Measurements from ENCODE around the gene STOX2.

The STOX2 gene

DNA sequence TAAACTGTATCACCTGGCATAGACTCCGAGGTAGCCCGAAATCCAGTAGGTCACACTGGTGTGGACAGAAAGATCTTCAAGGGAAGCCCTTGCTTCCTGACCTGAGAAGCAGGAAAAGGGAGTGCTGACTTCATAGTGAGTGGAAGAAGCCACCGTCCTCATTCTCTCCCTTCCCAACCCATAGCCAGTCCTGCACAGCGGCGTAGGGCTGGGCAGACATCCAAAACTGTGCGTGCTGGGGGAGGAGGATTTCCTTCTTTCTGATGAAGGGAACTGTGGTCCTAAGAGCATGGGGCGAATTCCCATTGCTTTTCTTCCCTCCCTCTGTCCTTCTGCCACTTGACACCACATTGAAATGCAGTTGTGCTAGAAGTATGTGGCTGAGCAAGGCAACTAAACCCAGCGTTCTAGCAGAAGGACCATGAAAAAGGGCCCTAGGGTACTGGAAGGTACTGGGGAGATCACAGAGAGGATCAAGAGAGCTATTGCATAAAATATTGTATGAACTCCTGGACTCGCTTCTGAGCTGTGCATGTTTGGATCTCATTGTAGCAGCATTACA lies 66.9 kb downstream of the STOX2 start:
- DNase-seq (ENCODE audit: extremely low read depth, low read depth) = no peak
- no peak for TF ChIP-seq CTCF (IDR thresholded peaks at IDR 0.05; ENCODE audit: low read depth, low read length, missing control alignments)
- H3K4me3 ChIP-seq (replicated peaks; ENCODE audit: low read depth, low read length) = no peak overlapping the region

- H3K4me3 ChIP-seq (replicated peaks; ENCODE audit: low read depth, low read length) = no peak overlapping the region
- TF ChIP-seq CTCF (IDR thresholded peaks at IDR 0.05; ENCODE audit: low read depth, low read length, missing control alignments) = no peak
- DNase-seq (ENCODE audit: extremely low read depth, low read depth) = no peak
Measured at GRCh38 chr4:183977707-183978106, 72.6 kb downstream of the STOX2 start.

DNA sequence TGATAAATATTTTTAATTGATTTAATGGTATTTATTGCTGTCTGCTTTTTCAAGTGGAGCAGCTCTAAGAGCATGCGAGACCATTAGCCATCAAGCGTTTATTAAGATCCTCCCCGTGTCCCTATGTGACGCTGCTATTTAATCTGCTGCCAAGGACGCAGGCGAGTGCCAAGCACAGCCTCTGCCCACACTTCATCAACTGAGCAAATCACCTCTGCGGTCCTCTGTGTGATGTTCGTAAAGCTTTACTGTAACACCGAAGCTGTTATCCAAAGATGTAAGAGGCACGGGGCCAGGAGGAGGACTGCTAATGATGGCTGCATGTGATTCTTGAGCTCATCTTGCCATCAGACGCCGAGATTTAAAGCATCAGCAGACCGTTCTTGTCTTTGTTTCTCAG lies 79.5 kb downstream of the STOX2 start:
- DNase-seq (ENCODE audit: extremely low read depth, low read depth) = no peak
- no peak for TF ChIP-seq CTCF (IDR thresholded peaks at IDR 0.05; ENCODE audit: low read depth, low read length, missing control alignments)
- no peak overlapping the region for H3K4me3 ChIP-seq (replicated peaks; ENCODE audit: low read depth, low read length)

- H3K4me3 ChIP-seq (replicated peaks; ENCODE audit: low read depth, low read length) = no peak overlapping the region
- no peak for TF ChIP-seq CTCF (IDR thresholded peaks at IDR 0.05; ENCODE audit: low read depth, low read length, missing control alignments)
- no peak for DNase-seq (ENCODE audit: extremely low read depth, low read depth)
Measured at GRCh38 chr4:183985786-183986185, 80.7 kb downstream of the STOX2 start.

DNA sequence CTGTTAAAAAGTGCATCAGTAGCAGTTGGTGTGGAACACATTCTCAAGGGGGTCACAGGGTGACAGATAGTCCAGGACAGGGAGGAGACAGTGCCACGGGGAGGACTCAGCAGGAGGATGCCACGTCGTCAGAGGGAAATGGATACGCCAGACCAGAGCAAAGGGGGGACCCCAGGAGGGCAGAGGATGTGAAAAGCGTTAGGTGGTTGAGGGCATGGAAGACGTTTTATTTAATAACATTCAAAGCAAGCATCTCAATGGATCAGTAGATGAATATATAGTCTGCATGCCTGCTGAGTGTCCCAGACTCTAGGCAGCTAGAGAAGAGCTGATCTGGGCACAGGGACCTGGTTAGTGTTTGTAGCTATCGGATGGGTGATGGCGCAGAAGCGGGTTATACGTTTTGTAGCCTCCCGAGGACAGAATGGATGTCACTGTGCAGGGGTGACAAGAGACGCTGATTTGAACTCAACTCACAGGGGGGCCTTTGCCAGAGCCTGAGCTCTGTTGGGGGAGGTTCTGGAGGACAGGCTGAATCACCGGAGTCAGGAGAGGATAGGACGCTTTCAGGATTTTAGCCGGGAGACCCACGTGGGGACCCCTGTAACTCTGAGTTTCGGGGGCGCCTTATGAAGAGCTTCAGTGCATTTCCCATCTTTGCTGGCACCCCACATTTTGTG lies 81.3 kb downstream of the STOX2 start:
- no peak for DNase-seq (ENCODE audit: extremely low read depth, low read depth)
- no peak for TF ChIP-seq CTCF (IDR thresholded peaks at IDR 0.05; ENCODE audit: low read depth, low read length, missing control alignments)
- H3K4me3 ChIP-seq (replicated peaks; ENCODE audit: low read depth, low read length) = no peak overlapping the region

DNA sequence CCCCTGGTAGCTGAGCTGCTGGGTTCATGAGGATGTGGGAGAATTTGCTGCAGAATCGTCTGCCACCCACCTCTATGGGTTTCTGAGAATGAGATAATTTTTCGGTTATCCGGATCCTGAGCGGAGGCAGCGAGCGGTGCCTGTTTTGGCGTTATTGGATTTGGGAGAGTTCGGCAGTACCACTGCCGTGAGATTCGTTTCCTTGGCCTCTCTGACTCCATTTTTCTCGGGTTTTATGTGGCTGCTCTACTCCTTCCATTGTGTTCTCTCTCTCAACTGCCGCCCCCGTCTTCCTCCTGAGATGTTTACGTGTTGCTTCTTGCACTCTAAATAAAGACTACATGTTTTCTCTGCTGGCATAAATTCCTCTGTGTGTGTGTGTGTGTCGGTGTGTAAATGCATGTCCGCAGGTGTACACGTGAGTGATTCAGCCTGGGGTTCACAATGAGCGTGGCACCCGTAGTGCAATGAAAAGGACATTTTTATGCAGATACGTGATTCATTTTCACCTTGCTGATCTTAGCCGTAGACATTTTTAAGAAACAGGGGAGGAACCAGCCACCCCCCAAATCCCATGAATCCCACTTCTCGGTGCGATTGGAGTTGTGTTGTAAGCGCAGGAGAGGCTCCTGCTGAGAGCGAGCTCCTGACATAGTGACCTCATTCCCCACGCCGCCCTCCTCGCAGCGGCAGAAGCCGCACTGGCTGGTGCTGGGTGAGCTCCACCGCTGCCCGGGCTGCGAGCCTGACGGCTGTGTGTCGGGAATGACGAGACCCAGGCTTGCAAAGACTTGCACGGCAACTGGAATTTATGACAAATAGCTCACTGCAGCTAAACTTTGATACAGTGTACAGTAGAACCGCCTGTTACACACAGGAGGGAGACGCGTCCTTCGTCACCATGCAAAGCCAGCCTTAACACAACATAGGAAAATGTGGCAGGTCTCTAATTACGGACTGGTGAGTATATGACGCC lies 82.2 kb downstream of the STOX2 start:
- TF ChIP-seq CTCF (IDR thresholded peaks at IDR 0.05; ENCODE audit: low read depth, low read length, missing control alignments) = no peak
- no peak for DNase-seq (ENCODE audit: extremely low read depth, low read depth)
- peak overlapping the region; percentile 14 for H3K4me3 ChIP-seq (replicated peaks; ENCODE audit: low read depth, low read length)
